Dermis blood vessel endothelial cell (primary cell): ENCODE results near the gene ME2. TPM values are rescaled to one million over a fixed set of nuclear protein-coding genes. Genes with fewer than 3 reads are reported as not detected.
A peak's percentile ranks its signal among the peaks of the same experiment; 100 is the strongest.
"Not testable (repeated sequence)": the region's sequence is repeated elsewhere in the genome, so short reads cannot be mapped to it uniquely, and the experiment has no call there.

Source experiments
- DNase-seq: peaks from one replicate; pipeline ENCODE4 v3.0.0; 2010
- total RNA-seq: library from RNA; depleted of rRNA; stranded (reverse); fragments of >200 nt; gene quantifications from 2 replicates; pipeline ENCODE4 v1.2.3, GENCODE V29; 2014

The ME2 gene
- total RNA-seq, 1 donor from 2014 or later: 45.3 TPM

DNA sequence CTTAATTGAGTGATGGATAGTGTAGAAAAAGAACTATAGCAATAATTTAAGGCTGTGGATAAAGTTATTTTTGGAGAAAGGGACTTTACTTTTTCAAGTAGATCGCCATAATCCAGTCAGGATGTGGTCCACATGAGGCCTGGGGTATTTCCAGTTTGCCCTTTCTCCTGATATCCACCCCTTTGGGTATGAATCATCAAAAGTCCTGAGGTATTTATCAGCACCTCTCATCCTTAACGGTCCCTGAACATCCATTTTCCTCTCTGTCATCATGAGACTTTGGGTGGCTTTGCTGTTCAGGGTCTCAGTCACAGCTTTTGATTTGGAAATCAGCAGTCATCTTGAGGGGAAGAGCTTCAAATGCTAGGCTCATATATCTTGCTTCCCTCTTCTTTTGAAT is 49.6 kb downstream of the ME2 start:
- no peak for DNase-seq

DNA sequence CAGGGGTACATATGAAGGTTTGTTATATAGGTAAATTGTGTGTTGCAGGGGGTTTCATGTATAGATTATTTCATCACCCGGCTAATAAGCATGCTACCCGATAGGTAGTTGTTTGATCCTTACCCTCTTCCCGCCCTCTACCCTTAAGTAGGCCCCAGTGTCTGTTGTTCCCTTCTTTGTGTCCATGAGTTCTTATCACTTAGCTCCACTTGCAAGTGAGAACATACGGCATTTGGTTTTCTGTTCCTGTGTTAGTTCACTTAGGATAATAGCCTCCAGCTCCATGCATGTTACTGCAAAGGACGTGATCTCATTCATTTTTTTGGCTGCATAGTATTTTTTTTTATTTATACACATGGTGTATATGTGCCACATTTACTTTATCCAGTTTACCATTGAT is 54.8 kb downstream of the ME2 start:
- no peak for DNase-seq

DNA sequence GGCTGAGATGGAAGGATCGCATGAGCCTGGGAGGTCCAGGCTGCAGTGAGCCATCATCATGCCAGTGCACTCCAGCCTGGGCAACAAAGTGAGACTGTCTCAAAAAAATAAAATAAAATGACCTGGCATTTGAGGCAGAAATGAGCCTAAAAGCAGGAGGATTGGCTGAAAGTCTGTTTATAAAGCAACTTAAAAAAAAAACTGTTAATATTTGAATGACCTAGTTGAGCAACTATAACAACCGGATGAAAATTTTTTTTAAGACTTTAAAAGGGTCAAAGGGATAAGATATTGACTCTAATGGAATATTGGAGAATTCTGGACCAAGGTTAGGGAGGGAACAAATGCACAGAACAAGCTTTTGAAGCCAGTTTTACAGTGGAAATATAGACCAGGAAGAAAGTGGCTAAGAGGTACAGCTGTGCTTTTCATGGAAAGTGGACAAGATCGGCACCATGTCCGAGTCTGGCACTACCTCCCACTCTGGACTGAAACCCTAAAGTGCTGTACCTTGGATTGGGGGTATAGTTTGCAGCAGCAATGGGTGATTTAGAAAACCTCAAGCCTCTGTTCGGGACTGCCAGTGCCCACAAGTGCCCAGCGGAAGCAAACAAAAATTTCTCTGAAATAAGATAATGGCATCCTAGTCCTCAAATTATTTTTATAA is 55.8 kb downstream of the ME2 start:
- DNase-seq: no peak

DNA sequence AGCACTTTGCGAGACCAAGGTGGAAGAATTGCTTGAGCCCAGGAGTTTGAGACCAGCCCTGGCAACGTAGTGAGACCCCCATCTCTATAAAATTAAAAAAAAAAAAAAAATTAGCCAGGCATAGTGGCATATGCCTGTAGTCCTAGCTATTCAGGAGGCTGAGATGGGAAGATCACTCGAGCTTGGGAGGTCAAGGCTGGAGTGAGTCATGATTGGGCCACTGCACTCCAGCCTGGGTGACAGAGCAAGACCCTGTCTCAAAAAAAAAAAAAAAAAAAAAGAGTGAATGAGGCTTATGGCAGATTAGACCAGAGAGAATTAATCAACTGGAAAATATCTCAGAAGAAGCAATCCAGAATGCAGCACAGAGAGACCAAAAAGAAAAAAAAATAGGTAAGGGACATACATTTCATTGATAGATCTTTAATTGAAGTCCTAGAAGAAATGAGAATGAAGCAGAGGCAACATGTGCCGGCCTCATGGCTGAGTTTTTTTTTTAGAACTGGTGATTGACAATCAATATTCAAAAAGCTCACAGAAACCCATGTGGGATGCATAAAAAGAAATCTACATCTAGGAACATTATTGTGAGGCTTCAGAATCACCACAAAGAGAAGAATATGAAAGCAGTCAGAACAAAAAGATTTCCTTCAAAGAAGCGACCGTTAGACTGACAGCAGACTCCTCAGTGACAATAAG is 56.7 kb downstream of the ME2 start:
- no peak for DNase-seq

DNA sequence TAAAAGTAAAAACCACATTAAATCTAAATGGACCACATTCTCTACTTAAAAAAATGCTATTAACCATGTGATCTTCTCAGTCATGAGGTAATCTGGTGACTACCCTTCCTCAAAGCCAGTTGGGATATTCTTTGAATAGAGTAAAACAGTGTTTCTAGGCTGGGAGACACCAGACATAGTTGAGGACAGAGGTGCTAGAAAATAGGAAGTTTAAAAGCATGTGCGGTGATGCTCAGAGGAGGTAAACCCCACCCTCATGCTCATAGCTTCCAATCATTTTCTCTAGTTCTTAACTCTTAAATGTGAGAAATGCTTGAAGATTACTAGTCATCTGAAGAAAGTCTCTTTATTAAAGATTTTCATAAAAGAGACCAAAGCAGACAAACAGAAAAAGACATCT is 58.3 kb downstream of the ME2 start:
- DNase-seq: no peak

DNA sequence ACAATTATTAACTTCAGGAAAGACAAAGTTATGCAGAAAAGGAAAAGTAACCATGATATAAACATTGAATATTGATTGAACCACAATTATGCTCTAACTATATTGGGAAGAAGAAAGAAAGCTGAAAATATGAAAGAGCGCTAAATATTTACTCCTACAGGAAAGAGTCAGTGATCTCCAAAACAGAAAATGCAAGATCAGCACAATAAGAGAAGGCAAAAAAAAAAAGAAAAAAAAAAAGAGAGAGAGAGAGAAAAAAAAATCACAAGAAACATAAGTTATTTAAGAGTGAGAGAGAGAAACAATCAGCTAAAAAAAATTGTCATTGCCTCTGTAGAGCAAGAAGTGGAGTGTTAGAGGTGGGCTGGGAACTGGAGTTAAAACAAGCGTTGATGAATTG is 60.0 kb downstream of the ME2 start:
- no peak for DNase-seq

DNA sequence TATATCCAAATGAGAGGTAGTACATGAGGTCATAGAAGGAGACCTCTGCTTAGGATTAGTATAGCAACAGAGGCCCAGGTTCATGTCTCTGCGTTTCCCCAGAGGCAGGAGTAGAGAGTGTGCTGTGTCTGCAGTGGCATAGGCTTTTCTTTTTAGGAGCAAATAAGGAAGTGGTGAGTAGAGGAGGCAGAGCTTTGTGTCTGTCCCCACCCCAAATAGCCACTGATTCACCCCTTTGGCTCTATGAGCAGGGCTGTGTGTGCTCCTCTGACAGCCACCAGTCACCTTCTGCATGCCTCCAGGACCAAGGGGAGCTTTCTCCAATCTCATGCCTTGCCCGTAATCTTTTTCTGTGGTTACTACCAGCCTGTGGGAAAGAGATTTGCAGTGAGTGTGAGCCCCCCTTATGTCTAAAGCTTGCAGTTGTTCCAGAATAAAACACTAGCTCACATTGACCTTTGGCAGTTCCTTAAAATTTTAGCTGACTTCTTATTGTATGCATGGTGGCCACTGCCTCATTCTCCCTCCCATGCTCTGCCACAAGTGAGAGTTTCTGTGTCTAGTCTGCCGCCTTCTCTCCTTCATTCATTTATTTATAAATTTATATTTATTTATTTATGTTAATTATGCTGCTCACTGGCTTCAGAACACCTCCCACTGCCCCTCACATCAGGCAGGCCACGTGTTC is 65.5 kb downstream of the ME2 start:
- no peak for DNase-seq

DNA sequence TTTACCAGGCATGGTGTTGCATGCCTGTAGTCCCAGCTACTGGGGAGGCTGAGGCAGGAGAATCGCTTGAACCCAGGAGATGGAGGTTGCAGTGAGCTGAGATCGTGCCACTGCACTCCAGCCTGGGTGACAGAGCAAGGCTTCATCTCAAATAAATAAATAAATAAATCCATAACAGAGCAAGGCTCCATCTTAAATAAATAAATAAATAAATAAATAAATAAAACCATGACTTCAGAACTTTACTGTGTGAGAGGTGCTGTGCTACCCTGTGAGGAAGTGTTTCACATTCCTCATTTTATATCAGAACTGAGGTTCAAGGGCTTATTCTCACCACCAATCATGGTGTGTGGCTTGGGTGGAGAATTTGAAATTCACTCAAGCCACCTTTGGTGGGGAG is 67.0 kb downstream of the ME2 start:
- not testable (repeated sequence) for DNase-seq

DNA sequence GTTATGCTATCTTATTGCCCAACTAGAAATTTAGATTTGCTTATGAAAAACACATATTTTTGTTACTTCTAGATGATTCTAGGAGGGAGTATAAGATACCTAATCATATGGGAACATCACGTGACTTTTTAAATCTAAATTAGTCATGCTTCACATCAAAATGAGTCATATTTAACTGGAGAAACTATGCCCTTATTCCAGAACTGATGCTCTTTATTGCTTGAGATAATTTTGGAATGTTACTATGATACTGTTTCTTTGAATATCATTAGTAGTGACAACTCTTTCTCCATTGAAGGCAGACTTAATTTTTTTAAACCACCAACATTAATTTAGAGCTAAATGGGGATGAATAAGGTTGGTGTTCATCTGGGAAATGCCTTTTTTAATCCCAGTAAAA is 69.0 kb downstream of the ME2 start:
- no peak for DNase-seq

DNA sequence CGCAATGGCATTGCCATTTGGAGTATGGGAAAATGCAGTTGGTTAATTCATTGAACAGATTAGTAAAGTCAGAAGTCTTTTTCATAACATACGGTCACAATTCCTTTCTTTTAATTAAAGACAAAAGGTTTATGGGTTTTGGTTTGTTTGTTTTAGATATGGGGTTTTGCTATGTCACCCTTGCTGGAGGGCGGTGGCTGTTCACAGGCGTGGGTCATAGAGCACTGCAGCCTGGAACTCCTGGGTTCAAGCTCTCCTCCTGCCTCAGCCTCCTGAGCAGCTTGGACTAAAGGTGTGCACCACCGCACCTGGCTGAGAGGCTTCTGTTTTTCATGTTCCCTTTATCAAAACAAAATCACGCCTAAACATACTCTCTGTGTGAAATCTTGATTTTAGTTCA is 70.3 kb downstream of the ME2 start:
- no peak for DNase-seq

DNA sequence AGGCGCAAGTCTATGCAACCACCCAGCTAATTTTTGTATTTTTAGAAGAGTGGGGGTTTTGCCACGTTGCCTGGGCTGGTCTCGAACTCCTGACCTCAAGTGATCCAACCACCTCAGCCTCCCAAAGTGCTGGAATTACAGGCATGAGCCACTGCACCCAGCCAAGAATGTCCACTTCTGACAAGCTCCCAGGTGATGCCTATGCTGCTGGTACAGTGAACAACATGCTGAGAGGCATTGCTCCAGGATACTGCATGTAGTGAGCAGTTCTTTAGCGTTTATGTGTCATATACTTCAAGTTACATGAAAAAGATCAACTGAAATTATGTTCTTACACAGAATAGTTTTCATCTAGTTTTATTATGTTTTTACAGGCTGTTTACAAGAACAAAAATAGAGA is 71.7 kb downstream of the ME2 start:
- DNase-seq: no peak

DNA sequence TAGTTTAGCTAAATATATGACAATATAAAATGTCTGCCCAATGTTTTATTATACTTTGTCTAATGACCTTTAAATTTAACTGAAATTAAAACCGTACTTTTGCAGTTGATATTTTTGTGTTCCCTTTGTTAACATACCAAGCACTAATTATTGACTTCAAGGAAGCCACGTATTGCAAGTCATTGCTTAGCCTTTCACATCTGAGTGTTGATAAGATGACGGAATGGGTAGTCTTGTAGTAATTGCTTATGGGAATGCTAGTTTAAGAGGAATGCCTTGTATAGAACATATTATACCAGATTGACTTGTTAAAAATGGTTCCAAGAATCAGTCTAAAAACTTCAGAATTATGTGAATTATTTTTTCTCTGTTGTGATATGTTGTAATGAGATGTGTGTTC is 74.9 kb downstream of the ME2 start:
- no peak for DNase-seq

DNA sequence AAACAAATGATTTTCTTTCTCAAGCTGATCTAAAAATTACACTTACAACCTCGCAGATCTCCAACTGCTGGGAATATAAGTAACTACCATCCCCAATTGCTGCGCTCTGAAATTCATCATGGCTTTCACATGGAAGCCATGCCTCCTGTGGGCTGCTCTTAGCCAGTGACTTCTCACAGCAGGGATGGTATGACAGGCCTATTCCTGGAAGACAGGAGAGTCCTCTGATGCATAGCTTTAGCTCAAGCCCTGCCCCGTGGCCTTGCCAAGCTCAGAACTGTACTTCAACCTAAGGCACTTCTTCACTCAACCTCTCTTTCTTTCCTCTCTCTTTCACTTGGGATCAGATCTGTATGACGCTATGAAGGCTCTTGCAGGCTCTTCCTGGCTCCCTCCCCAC is 76.3 kb downstream of the ME2 start:
- no peak for DNase-seq

DNA sequence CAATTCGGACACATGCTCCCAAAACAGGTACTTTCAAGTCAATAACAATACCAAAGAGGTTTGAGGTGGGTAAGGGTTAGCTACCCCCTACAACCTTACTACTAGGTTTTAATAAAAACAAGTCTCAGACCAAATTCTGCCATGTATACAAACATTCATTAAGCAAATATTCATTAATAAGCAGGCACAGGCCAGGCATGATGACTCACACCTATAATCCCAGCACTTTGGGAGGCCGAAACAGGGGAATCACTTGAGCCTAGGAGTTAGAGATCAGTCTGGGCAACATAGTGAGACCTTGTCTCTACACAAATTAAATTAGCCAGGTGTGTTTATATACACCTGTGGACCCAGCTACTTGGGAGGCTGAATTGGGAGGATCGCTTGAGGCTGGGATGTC is 77.2 kb downstream of the ME2 start:
- no peak for DNase-seq

DNA sequence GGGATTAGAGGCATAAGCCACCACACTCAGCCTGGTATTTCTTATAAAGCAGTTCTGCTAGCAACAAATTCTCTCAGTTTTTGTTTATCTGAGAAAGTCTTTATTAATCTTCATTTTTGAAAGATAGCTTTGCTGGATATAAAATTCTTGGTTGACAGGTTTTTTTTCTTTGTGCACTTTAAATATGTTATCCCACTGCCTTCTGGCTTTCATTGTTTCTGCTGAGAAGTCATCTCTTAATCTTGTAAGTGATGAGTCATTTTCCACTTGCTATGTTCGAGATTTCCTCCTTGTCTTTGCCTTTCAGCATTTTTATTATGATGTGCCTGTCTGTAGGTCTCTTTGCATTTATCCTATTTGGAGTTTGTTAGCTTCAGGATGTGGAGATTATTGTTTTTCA is 83.1 kb downstream of the ME2 start:
- DNase-seq: no peak

DNA sequence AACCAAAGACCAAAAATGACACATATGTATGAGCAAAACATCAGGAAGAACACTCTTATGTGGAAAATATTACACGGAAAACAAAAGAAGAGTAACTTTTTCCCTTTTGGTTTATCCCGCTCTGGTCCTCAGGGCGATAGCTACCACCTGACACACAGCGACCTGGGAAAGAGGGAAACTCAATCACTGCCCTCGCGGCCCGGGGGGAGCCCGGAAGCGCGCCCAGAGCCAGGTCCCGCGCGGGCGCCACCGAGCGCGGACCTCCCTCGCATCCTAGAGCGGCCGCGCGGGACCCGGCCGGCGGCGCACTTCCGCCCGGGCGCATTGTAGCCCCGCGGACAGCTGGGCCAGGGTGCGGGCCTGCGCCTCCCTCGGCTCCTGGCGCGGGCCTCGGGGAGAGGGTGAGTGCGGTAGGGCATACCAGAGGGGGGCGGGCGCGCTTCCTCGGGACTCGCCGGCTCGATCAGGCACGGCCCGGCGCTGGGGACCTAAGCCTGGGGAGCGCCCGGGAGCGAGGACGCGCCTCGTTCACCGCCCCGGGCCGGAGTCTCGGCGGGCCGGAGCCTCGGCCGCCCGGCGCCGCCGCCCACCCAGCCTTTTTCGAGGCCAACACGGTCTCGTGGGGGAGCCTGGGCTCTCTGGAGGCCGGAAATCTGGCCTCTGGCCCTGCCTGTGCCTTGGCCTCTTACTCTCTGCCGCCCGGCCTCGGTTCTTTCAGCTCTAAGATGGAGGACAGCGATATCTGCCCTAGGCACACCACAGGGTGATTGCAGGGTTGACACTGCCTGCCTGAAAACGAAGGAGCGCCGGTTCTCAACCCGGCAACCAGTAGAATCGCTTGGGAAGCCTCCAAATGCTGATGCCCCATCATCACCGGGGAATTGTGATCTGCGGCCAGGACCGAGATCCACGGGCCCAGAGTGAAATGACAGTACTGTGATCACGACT is 89.1 kb downstream of the ME2 start, which contains the start of gene ELAC1:
ELAC1 (plus strand) TSS at position 327 of the 948 bp plus-strand sequence. CDS start 6,365 bp downstream, outside the sequence.
- DNase-seq: peak; percentile 84

DNA sequence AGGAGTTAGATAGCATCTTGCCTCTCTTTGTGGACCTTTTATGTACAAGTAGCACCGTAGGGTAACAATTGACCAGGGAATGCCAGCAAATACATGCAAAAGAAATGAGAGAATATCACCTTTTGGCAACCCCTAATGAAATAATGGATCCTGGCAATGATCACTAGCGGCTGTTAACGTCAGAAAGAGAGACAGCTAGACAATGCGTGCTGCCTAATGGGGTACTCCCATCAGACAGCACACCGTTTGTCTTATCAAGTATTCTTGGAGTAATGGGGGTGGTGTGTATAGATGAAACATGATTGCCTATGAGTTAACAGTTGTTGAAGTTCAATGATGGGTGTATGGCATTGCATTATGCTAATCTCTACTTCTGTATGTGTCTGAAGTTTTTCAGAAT is 90.5 kb downstream of the ME2 start:
- DNase-seq: no peak

DNA sequence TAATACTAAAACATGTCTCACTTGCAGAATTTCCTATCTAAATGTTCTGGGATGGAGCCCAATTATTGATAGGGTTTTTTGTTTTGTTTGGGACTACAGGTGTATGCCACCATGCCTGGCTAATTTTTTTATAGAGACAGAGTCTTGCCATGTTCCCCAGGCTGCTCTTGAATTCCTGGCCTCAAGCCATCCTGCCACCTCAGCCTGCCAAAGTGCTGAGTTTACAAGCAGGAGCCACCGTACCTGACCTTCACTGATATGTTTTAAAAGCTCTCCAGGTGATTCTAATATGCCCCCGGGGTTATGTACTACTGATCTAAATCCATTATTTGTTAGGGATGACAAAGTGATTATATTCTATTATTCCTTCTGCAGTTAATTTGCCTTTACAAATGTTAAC is 91.1 kb downstream of the ME2 start:
- no peak for DNase-seq

DNA sequence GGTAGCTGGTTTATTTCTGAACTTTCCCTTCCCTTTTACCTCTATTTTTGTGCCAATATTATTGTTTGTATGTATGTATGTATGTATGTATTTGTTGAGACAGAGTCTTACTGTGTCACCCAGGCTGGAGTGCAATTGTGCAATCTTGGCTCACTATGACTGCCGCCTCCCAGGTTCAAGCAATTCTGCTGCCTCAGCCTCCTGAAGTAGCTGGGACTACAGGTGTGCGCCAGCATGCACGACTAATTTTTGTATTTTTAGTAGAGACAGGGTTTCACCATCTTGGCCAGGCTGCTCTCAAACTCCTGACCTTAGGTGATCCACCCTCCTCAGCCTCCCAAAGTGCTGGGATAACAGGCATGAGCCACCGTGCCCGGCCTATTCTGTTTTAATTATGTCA is 93.5 kb downstream of the ME2 start:
- DNase-seq: not testable (repeated sequence)

DNA sequence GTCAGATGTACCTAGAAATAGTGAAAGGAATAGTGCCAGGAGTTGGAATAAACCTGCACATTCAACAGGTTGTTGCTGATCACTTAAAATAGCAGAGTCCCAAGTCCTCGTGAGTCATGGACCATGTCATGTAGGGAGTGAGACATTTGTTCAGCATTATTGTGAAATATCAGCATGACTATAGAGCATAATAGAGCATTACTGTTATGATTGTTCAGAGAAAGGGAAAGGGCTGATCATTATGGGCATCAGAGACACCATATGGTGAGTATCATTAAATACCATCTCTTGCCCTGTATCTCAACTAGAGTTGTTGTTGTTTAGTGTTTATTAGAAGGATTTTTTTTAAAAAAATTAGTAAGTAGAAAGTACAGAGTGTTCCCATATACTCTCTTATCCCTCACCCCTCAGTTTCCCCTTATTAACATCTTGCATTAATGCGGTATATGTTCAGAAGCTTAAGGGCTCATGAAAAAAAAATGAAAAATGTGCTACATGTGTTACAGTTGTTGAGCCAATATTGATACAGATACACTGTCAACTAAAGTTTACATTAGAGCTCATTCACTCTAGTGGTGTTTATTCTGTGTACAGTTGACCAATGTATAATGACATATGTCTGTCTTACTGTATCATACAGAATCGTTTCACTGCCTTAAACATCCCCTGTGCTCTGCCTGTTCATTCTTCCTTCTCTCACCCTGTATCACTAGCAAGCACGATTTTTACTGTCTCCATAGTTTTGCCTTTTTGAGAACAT is 94.6 kb downstream of the ME2 start:
- DNase-seq: no peak

DNA sequence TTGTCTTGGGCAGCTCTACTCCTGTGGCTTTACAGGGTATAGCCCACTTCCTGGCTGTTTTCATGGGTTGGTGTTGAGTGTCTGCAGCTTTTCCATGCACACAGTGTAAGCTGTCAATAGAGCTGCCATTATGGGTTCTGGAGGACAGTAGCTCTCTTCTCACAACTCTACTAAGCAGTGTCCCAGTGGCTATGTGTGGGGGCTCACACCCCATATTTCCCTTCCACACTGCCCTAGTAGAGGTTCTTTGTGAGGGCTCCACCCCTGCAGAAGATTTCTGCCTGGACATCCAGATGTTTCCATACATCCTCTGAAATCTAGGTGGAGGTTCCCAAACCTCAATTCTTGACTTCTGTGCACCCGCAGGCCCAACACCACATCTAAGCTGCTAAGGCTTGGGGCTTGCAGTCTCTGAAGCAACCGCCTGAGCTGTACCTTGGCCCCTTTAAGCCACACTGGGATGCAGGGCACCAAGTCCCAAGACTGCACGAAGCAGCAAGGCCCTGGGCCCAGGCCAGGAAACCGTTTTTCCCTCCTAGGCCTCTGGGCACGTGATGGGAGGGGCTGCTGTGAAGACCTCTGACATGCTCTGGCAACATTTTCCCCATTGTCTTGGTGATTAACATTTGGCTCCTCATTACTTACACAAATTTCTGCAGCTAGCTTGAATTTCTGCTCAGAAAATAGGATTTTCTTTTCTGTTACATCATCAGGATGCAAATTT is 98.3 kb downstream of the ME2 start:
- no peak for DNase-seq
